Osteoblast (primary cell): ENCODE measurements around the gene RECK. TPM values are rescaled to one million over a fixed set of nuclear protein-coding genes. Genes with fewer than 3 reads are reported as not detected.
A peak's percentile ranks its signal among the peaks of the same experiment; 100 is the strongest.

Source experiments
- DNase-seq: peaks from one replicate; pipeline ENCODE4 v3.0.0; 2011; ENCODE audit warnings: low spot score, mixed read lengths; ENCODE audit not compliant: insufficient read length; ENCODE audit errors: missing footprints
- H2AFZ ChIP-seq: 2 replicates; pipeline ENCODE4 v1.6.0; 2011; ENCODE audit warnings: mild to moderate bottlenecking, low read length
- H3K27ac ChIP-seq: 2 replicates; pipeline ENCODE4 v1.5.1; 2011; ENCODE audit warnings: mild to moderate bottlenecking, low read depth, low read length, moderate library complexity
- H3K27me3 ChIP-seq: 2 replicates; pipeline ENCODE4 v1.6.0; 2012; ENCODE audit warnings: mild to moderate bottlenecking, control low read depth, inconsistent platforms, low read length, moderate library complexity; ENCODE audit not compliant: insufficient read depth
- H3K36me3 ChIP-seq: 2 replicates; pipeline ENCODE4 v1.5.1; 2011; ENCODE audit warnings: mild to moderate bottlenecking, low read length, control low read depth, moderate library complexity; ENCODE audit not compliant: insufficient read depth
- H3K4me1 ChIP-seq: 2 replicates; pipeline ENCODE4 v1.5.1; 2011; ENCODE audit warnings: mild to moderate bottlenecking, low read length, control low read depth, moderate library complexity; ENCODE audit not compliant: insufficient read depth
- H3K4me2 ChIP-seq: 2 replicates; pipeline ENCODE4 v1.6.0; 2011; ENCODE audit warnings: mild to moderate bottlenecking, low read length; ENCODE audit not compliant: insufficient read depth
- H3K4me3 ChIP-seq: fragments of 200-600 bp; sonication (generic); 3 replicates; pipeline ENCODE4 v1.5.1; 2012; ENCODE audit warnings: mild to moderate bottlenecking, low read length, inconsistent platforms; ENCODE audit not compliant: insufficient read depth
- H3K79me2 ChIP-seq: 2 replicates; pipeline ENCODE4 v1.6.0; 2012; ENCODE audit warnings: mild to moderate bottlenecking, low read length, control low read depth, inconsistent platforms; ENCODE audit not compliant: insufficient read depth
- H3K9me3 ChIP-seq: 2 replicates; pipeline ENCODE4 v1.5.1; 2011; ENCODE audit warnings: low read depth, low read length, control low read depth
- H4K20me1 ChIP-seq: 2 replicates; pipeline ENCODE4 v1.6.0; 2012; ENCODE audit warnings: mild to moderate bottlenecking, low read length, control low read depth; ENCODE audit not compliant: insufficient read depth
- CTCF ChIP-seq: IDR thresholded peaks from 2 replicates; pipeline ENCODE4 v1.5.1; 2011; ENCODE audit warnings: mild to moderate bottlenecking, low read depth, low read length, moderate library complexity; ENCODE audit errors: extremely low read depth
- total RNA-seq: library from RNA; depleted of rRNA; stranded (reverse); fragments of >200 nt; gene quantifications from 2 replicates; pipeline ENCODE4 v1.2.3, GENCODE V29; 2012

Gene RECK
- total RNA-seq, 1 donor, result 31.5 TPM

GRCh38 chr9:36162211-36162738 lies 125.6 kb downstream of the RECK start:
- Histone ChIP-seq H3K79me2 (no peaks in the 10 kb centered on the region), H3K4me1 (peaks cover 66% of the 10 kb centered on the region), H3K9me3 (no peaks in the 10 kb centered on the region), H3K36me3 (no peaks in the 10 kb centered on the region), H4K20me1 (no peaks in the 10 kb centered on the region), H2AFZ (no peak overlapping the region), H3K4me2 (no peak overlapping the region), H3K27me3 (no peaks in the 10 kb centered on the region), H3K27ac (peak overlapping the region; percentile 78), H3K4me3 (no peak overlapping the region)
- DNase-seq, result no peak
- TF ChIP-seq CTCF, result no peak

GRCh38 chr9:36163049-36163785 lies 126.5 kb downstream of the RECK start:
- Histone ChIP-seq H3K4me1 (peaks cover 66% of the 10 kb centered on the region), H3K79me2 (no peaks in the 10 kb centered on the region), H3K27ac (peak overlapping the region; percentile 78), H3K36me3 (no peaks in the 10 kb centered on the region), H4K20me1 (no peaks in the 10 kb centered on the region), H3K9me3 (no peaks in the 10 kb centered on the region), H3K4me3 (peak overlapping the region; percentile 13), H3K27me3 (no peaks in the 10 kb centered on the region), H3K4me2 (peak overlapping the region; percentile 35), H2AFZ (peak overlapping the region; percentile 35)
- no peak for TF ChIP-seq CTCF
- peak; percentile 82 for DNase-seq

- no peak for TF ChIP-seq CTCF
- peak overlapping the region; percentile 13 for H3K4me3 ChIP-seq
- no peaks in the 10 kb centered on the region for H3K79me2 ChIP-seq
- H3K36me3 ChIP-seq, result no peaks in the 10 kb centered on the region
- H3K4me2 ChIP-seq, result peak overlapping the region; percentile 35
- no peaks in the 10 kb centered on the region for H4K20me1 ChIP-seq
- no peaks in the 10 kb centered on the region for H3K27me3 ChIP-seq
- DNase-seq, result peak; percentile 95
- no peaks in the 10 kb centered on the region for H3K9me3 ChIP-seq
- H2AFZ ChIP-seq, result no peak overlapping the region
- H3K27ac ChIP-seq, result peak overlapping the region; percentile 78
- H3K4me1 ChIP-seq, result peaks cover 66% of the 10 kb centered on the region
These were observed 127.1 kb downstream of the RECK start for GRCh38 chr9:36163786-36164170.

- Histone ChIP-seq H3K4me3 (no peak overlapping the region), H3K4me2 (no peak overlapping the region), H3K79me2 (no peaks in the 10 kb centered on the region), H3K4me1 (peaks cover 61% of the 10 kb centered on the region), H3K36me3 (no peaks in the 10 kb centered on the region), H3K27ac (peak overlapping the region; percentile 78), H3K27me3 (no peaks in the 10 kb centered on the region), H2AFZ (no peak overlapping the region), H3K9me3 (no peaks in the 10 kb centered on the region), H4K20me1 (no peaks in the 10 kb centered on the region)
- peak; percentile 10 for DNase-seq
- no peak for TF ChIP-seq CTCF
These were observed 127.7 kb downstream of the RECK start for GRCh38 chr9:36164372-36164771.
